Memory B cell (primary cell): Measurements from ENCODE around the gene IFNL1.
A peak's percentile ranks its signal among the peaks of the same experiment; 100 is the strongest.

ENCODE experiments used
- ATAC-seq: fragments of 150-1000 bp; cut with Tn5 transposase; 2 replicates; pipeline ENCODE4 v1.10.0; 2021; ENCODE audit warnings: low read depth, mild to moderate bottlenecking, moderate library complexity
- DNase-seq, 2 donors: peaks; one replicate each; pipeline ENCODE4 v3.0.0; 2022; ENCODE audit warnings: low spot score in 2 of 2
- H3K27ac Mint-ChIP-seq: one replicate; pipeline ENCODE4 v1.8.0; 2022; ENCODE audit warnings: mild to moderate bottlenecking, moderate library complexity, mixed read lengths
- H3K27me3 Mint-ChIP-seq: one replicate; pipeline ENCODE4 v1.8.0; 2022; ENCODE audit warnings: mixed read lengths
- H3K36me3 Mint-ChIP-seq: one replicate; pipeline ENCODE4 v1.8.0; 2022; ENCODE audit warnings: mild to moderate bottlenecking, mixed read lengths
- H3K4me1 Mint-ChIP-seq: one replicate; pipeline ENCODE4 v1.8.0; 2022; ENCODE audit warnings: mixed read lengths
- H3K4me3 Mint-ChIP-seq: one replicate; pipeline ENCODE4 v1.8.0; 2022; ENCODE audit warnings: mild to moderate bottlenecking, moderate library complexity, mixed read lengths
- H3K9me3 Mint-ChIP-seq: one replicate; pipeline ENCODE4 v1.8.0; 2022; ENCODE audit warnings: mixed read lengths

Gene IFNL1

DNA sequence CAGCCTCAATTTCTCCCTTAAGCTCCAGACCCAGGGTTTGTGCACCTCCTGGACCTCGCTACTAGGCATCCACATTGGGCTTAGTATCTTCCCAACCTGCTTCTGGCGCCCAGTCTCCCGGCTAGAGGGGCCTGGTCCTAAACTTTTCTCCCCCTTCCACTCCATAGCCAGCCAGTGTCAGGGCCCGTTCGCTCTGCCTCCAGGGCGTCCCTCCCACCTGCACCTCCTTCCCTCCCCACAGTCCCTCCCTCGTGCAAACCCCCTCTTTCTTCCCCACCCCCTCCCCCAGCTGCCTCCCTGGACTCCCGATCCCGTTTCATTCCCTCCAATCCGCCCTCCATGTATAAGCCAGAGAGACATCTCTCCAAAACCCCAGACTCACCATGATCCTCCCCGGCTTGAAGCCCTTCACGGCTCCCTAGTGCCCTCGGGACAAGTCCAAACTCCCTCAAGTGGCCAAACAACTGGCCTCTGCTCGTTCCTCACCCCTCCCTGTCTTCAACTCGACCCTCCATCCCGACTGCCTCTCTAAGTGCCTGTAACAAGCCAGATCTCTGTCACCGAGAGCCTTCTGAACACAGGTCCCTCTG lies 45.0 kb downstream of the IFNL1 start:
- Mint-ChIP-seq H3K9me3 (no peaks in the 10 kb centered on the region), H3K36me3 (peaks cover 7% of the 10 kb centered on the region), H3K4me1 (peaks cover 57% of the 10 kb centered on the region), H3K27ac (peak overlapping the region; percentile 91), H3K27me3 (no peaks in the 10 kb centered on the region), H3K4me3 (peak overlapping the region; percentile 98)
- DNase-seq (no peak), ATAC-seq (no peak)

- Mint-ChIP-seq H3K4me1 (peaks cover 57% of the 10 kb centered on the region), H3K27ac (peak within 1 kb of the TSS; percentile 94), H3K9me3 (no peaks in the 10 kb centered on the region), H3K36me3 (peaks cover 7% of the 10 kb centered on the region), H3K4me3 (peak within 1 kb of the TSS; percentile 98), H3K27me3 (no peaks in the 10 kb centered on the region)
- ATAC-seq (peak; percentile 87), DNase-seq (peak; percentile 95 to 99)
These were observed 45.8 kb downstream of the IFNL1 start, which contains the start of gene SAMD4B for GRCh38 chr19:39341719-39342604. SAMD4B (plus strand) TSS chr19:39342421; CDS start chr19:39356894, 14,473 bp downstream.

- H3K4me1 Mint-ChIP-seq: peaks cover 55% of the 10 kb centered on the region
- no peaks in the 10 kb centered on the region for H3K9me3 Mint-ChIP-seq
- DNase-seq: no peak
- H3K36me3 Mint-ChIP-seq: peaks cover 10% of the 10 kb centered on the region
- H3K4me3 Mint-ChIP-seq: peak overlapping the region; percentile 88
- peak; percentile 1 for ATAC-seq
- peak overlapping the region; percentile 94 for H3K27ac Mint-ChIP-seq
- no peaks in the 10 kb centered on the region for H3K27me3 Mint-ChIP-seq
These were observed 46.6 kb downstream of the IFNL1 start for GRCh38 chr19:39342647-39343305.

DNA sequence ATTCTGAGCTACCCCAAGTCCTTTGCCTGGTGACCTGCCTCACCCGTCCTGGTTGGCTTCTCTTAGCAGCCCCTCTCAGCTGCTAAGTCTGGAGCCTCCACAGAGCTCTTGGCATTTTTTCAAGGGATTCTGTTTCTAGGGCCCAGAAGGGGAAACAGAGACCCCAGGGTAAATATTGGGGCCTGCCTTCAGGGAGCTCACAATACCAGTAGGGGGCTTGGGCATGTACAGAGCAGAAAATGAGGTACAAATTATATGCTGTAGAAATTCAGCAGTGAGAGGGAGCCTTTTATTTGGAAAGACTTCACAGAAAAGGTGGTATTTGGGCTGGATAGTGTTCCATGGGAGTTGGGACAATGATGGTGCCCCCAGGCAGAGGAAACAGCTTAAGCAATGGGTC lies 49.7 kb downstream of the IFNL1 start:
- Mint-ChIP-seq H3K4me3 (no peak overlapping the region), H3K36me3 (peaks cover 20% of the 10 kb centered on the region), H3K4me1 (peaks cover 47% of the 10 kb centered on the region)

GRCh38 chr19:39347332-39348164 lies 51.3 kb downstream of the IFNL1 start:
- H3K4me3 Mint-ChIP-seq: no peak overlapping the region
- peak overlapping the region; percentile 41 for H3K27ac Mint-ChIP-seq
- no peaks in the 10 kb centered on the region for H3K9me3 Mint-ChIP-seq
- H3K36me3 Mint-ChIP-seq: peaks cover 20% of the 10 kb centered on the region
- H3K4me1 Mint-ChIP-seq: peaks cover 43% of the 10 kb centered on the region
- ATAC-seq (no peak), DNase-seq (no peak)
- no peaks in the 10 kb centered on the region for H3K27me3 Mint-ChIP-seq

More for the DNA sequence above, 49.7 kb downstream of the IFNL1 start:
- H3K9me3 Mint-ChIP-seq: no peaks in the 10 kb centered on the region
- peak overlapping the region; percentile 94 for H3K27ac Mint-ChIP-seq
- DNase-seq (no peak), ATAC-seq (no peak)
- H3K27me3 Mint-ChIP-seq: no peaks in the 10 kb centered on the region
